Vagina (tissue), 2 donors: ENCODE data around the gene FNDC3A.

Experiments
- CTCF ChIP-seq, 3 experiments: fragments of 450-650 bp in 2 of 3; fragments of 200-600 bp in 1 of 3; sonication (generic) in 1 of 3; IDR thresholded peaks; one replicate each; pipeline ENCODE4 v1.5.1; 2017 to 2019; ENCODE audit warnings: antibody characterized with exemption in 3 of 3, mild to moderate bottlenecking in 2 of 3, moderate library complexity in 2 of 3
- POLR2A ChIP-seq, 2 donors: fragments of 450-650 bp; IDR thresholded peaks; one replicate each; pipeline ENCODE4 v1.6.1; 2017; ENCODE audit warnings: antibody characterized with exemption in 2 of 2, mild to moderate bottlenecking in 2 of 2, moderate library complexity in 2 of 2
- POLR2AphosphoS5 ChIP-seq, 2 donors: sonication (generic); formaldehyde crosslinking; IDR thresholded peaks; one replicate each; pipeline ENCODE4 v1.9.0; 2017; ENCODE audit warnings: antibody characterized with exemption in 2 of 2, mild to moderate bottlenecking in 2 of 2, low read depth in 1 of 2; ENCODE audit not compliant: insufficient read depth in 1 of 2

DNA sequence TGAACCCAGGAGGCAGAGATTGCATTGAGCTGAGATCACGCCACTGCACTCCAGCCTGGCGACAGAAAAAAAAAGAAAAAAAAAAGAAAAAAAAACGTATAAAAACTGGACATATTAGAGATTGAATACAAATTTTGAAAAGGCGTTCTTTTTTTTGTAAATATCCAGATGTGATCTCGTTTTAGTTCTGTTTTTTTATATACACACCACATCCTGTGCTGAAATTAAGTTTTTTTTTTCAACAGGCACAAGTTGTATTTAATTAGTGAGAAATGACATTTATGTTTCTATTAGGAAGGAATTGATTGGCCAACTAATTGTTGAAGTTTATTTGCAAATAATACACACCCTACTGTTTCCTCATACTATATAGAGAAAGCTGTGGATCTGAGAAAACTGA, 275.6 kb downstream of the FNDC3A start:
- TF ChIP-seq POLR2A (IDR thresholded peaks at IDR 0.05) (no peak), CTCF (IDR thresholded peaks at IDR 0.05) (no peak), POLR2AphosphoS5 (IDR thresholded peaks at IDR 0.05; ENCODE audit: insufficient read depth in 1 of 2, low read depth in 1 of 2) (no peak)
